GM19099 (cell line): Measurements from ENCODE around the gene LMAN1.

Experiments
- POLR2A ChIP-seq: IDR thresholded peaks from 3 replicates; pipeline ENCODE4 v1.6.1; 2011; ENCODE audit warnings: low read depth; ENCODE audit not compliant: insufficient read length; ENCODE audit errors: extremely low read depth

Gene LMAN1

GRCh38 chr18:59343926-59344325, 15.1 kb downstream of the LMAN1 start:
- TF ChIP-seq POLR2A, result no peak

GRCh38 chr18:59340817-59341216, 18.2 kb downstream of the LMAN1 start:
- no peak for TF ChIP-seq POLR2A

- no peak for TF ChIP-seq POLR2A
These were observed 18.8 kb downstream of the LMAN1 start for GRCh38 chr18:59340312-59340711.

GRCh38 chr18:59332986-59333385, 26.1 kb downstream of the LMAN1 start:
- no peak for TF ChIP-seq POLR2A

- TF ChIP-seq POLR2A, result no peak
These were observed 30.4 kb downstream of the LMAN1 start for GRCh38 chr18:59328683-59329082.

GRCh38 chr18:59325965-59326364, 33.1 kb downstream of the LMAN1 start:
- TF ChIP-seq POLR2A, result no peak

GRCh38 chr18:59324623-59324971, 34.5 kb downstream of the LMAN1 start:
- no peak for TF ChIP-seq POLR2A

- TF ChIP-seq POLR2A, result no peak
These were observed 35.0 kb downstream of the LMAN1 start for GRCh38 chr18:59323931-59324622.

- no peak for TF ChIP-seq POLR2A
These were observed 40.5 kb downstream of the LMAN1 start, which contains the start of gene CPLX4 for GRCh38 chr18:59318460-59319050. CPLX4 (minus strand) TSS chr18:59318649; CDS start chr18:59318462, 187 bp downstream.

GRCh38 chr18:59311631-59312030, 47.4 kb downstream of the LMAN1 start:
- TF ChIP-seq POLR2A, result no peak

GRCh38 chr18:59308938-59309260, 50.2 kb downstream of the LMAN1 start:
- TF ChIP-seq POLR2A, result no peak

- no peak for TF ChIP-seq POLR2A
These were observed 50.7 kb downstream of the LMAN1 start for GRCh38 chr18:59308248-59308937.

- TF ChIP-seq POLR2A, result no peak
These were observed 52.4 kb downstream of the LMAN1 start for GRCh38 chr18:59306640-59307039.

GRCh38 chr18:59305295-59305694, 53.8 kb downstream of the LMAN1 start:
- no peak for TF ChIP-seq POLR2A

- no peak for TF ChIP-seq POLR2A
These were observed 55.3 kb downstream of the LMAN1 start for GRCh38 chr18:59303656-59304195.

- TF ChIP-seq POLR2A, result no peak
These were observed 56.1 kb downstream of the LMAN1 start for GRCh38 chr18:59303006-59303405.
